ENCODE results near the gene ACACB.
A peak's percentile ranks its signal among the peaks of the same experiment; 100 is the strongest.

ACACB gene

DNA sequence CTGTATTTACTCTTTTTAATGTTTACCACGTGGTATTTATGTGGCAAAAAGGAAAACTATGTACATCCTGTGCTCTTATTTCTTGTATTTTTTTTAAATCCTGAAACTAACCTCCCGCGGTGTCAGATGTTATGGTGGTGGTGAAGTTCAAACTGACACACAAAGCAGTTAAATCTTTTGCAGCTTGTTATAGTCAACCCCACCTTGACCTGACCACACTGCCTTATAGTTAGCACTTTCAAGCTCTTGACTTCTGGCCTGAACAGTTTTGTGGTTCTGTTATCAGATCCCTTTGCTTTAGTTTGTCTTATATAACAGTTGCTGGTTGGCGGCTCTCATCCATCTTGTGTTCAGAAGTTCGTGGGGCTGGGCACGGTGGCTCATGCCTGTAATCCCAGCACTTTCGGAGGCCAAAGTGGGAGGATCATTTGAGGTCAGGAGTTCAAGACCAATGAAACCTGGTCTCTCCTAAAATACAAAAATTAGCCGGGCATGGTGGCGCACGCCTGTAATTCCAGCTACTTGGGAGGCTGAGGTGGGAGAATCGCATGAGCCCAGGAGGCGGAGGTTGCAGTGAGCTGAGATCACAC, 16.9 kb upstream of the ACACB start:
- no peak for DNase-seq (ENCODE audit: low read depth, low spot score)
- H3K9ac ChIP-seq (ENCODE audit: insufficient read length), result peak overlapping the region; percentile 79
- H3K36me3 ChIP-seq (ENCODE audit: insufficient read depth, low read length), result peaks cover 56% of the 10 kb centered on the region
- H3K27ac ChIP-seq, result no peak overlapping the region
- peak overlapping the region; percentile 87 for H3K4me3 ChIP-seq
- H3K9me3 ChIP-seq (ENCODE audit: low read depth, low read length), result no peaks in the 10 kb centered on the region
- TF ChIP-seq POLR2AphosphoS5 (IDR thresholded peaks at IDR 0.05; ENCODE audit: borderline replicate concordance, low read depth, low read length) (no peak), FOXP2 (optimal IDR thresholded peaks at IDR 0.05; ENCODE audit: control extremely low read depth, extremely low read length, insufficient read depth) (no peak), EZH2 (IDR thresholded peaks at IDR 0.05) (no peak)

DNA sequence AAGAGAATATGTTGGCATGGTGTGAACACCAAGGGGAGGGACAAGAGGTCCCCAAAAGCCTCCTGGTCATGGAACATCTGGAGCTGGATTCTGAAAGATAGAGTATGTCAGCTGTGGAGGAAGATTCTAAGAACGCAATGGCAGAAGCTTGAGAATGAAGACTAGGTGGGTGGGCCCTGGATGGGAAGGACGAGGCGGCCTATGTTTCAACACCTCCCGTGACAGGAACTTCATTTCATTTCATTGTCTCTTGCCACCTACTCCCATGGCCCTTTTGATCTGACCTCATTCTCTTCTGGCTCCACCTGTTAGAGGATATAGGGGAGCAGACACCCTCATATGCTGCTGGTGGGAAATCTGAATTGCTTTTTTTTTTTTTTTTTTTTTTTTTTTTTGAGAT, 15.6 kb upstream of the ACACB start:
- no peak for TF ChIP-seq FOXP2 (optimal IDR thresholded peaks at IDR 0.05; ENCODE audit: control extremely low read depth, extremely low read length, insufficient read depth)
- Histone ChIP-seq H3K4me3 (no peak overlapping the region), H3K9me3 (ENCODE audit: low read depth, low read length) (no peaks in the 10 kb centered on the region), H3K36me3 (ENCODE audit: insufficient read depth, low read length) (peaks cover 67% of the 10 kb centered on the region), H3K9ac (ENCODE audit: insufficient read length) (no peak overlapping the region), H3K27ac (no peak overlapping the region)
- no peak for DNase-seq (ENCODE audit: low read depth, low spot score)

DNA sequence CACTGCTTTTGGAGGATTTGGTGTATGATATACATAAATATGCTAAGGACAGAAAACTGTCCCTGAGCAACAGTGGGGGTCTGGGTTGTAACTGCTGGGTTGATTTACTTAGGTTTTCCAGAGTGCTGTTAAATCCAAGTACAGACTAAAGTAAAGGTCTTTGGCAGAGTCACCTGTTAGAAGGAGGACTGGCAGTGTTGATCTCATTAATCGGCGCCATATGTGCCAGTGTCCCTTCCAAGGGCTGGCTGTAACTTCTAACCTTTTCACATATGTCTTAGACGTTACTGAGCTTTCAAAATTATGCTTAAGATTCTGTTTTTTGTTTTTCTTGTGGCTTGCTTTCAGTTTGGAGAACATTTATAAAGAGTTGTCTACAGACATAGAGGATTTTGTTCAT, 13.9 kb upstream of the ACACB start:
- Histone ChIP-seq H3K9ac (ENCODE audit: insufficient read length) (no peak overlapping the region), H3K27ac (no peak overlapping the region), H3K4me3 (no peak overlapping the region), H3K9me3 (ENCODE audit: low read depth, low read length) (no peaks in the 10 kb centered on the region), H3K36me3 (ENCODE audit: insufficient read depth, low read length) (peaks cover 81% of the 10 kb centered on the region)
- DNase-seq (ENCODE audit: low read depth, low spot score), result no peak
- TF ChIP-seq EZH2 (IDR thresholded peaks at IDR 0.05) (no peak), POLR2AphosphoS5 (IDR thresholded peaks at IDR 0.05; ENCODE audit: borderline replicate concordance, low read depth, low read length) (no peak), FOXP2 (optimal IDR thresholded peaks at IDR 0.05; ENCODE audit: control extremely low read depth, extremely low read length, insufficient read depth) (no peak)

DNA sequence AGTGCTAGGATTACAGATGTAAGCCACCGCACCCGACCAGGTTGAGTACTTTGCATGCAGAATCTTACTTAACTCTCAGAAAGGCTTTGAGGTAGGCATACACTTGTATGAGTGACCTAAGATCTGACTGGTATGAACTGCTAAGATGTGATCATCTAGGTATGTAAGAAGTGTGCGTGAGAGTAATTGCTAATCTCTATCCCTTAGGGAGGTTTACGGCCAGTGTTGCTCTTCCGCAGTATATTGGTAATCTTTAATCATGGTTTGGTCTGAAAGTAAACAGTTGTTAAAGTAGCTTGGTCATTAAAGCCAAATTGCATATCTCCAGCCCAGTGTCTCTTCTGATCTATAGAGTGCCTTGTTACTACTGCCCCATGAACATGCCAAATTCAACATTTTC, 11.2 kb upstream of the ACACB start:
- H3K9me3 ChIP-seq (ENCODE audit: low read depth, low read length), result no peaks in the 10 kb centered on the region
- H3K27ac ChIP-seq, result no peak overlapping the region
- TF ChIP-seq EZH2 (IDR thresholded peaks at IDR 0.05), result no peak
- no peak for TF ChIP-seq FOXP2 (optimal IDR thresholded peaks at IDR 0.05; ENCODE audit: control extremely low read depth, extremely low read length, insufficient read depth)
- TF ChIP-seq POLR2AphosphoS5 (IDR thresholded peaks at IDR 0.05; ENCODE audit: borderline replicate concordance, low read depth, low read length), result no peak
- no peak for DNase-seq (ENCODE audit: low read depth, low spot score)
- H3K9ac ChIP-seq (ENCODE audit: insufficient read length), result no peak overlapping the region
- H3K4me3 ChIP-seq, result no peak overlapping the region
- peaks cover 84% of the 10 kb centered on the region for H3K36me3 ChIP-seq (ENCODE audit: insufficient read depth, low read length)

DNA sequence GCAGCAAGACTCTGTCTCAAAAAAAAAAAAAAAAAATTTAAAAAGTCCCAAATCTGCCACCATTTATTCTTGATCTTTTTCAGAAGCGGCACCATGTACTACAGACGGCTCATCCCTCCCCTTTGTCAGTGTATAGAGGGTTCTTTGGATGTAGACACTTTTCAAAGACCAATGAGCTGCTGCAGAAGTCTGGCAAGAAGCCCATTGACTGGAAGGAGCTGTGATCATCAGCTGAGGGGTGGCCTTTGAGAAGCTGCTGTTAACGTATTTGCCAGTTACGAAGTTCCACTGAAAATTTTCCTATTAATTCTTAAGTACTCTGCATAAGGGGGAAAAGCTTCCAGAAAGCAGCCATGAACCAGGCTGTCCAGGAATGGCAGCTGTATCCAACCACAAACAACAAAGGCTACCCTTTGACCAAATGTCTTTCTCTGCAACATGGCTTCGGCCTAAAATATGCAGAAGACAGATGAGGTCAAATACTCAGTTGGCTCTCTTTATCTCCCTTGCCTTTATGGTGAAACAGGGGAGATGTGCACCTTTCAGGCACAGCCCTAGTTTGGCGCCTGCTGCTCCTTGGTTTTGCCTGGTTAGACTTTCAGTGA, 6.5 kb upstream of the ACACB start:
- Histone ChIP-seq H3K36me3 (ENCODE audit: insufficient read depth, low read length) (peaks cover 46% of the 10 kb centered on the region), H3K9ac (ENCODE audit: insufficient read length) (no peak overlapping the region), H3K27ac (peak overlapping the region; percentile 78), H3K9me3 (ENCODE audit: low read depth, low read length) (no peaks in the 10 kb centered on the region), H3K4me3 (no peak overlapping the region)
- DNase-seq (ENCODE audit: low read depth, low spot score), result no peak
- no peak for TF ChIP-seq EZH2 (IDR thresholded peaks at IDR 0.05)
- no peak for TF ChIP-seq FOXP2 (optimal IDR thresholded peaks at IDR 0.05; ENCODE audit: control extremely low read depth, extremely low read length, insufficient read depth)
- TF ChIP-seq POLR2AphosphoS5 (IDR thresholded peaks at IDR 0.05; ENCODE audit: borderline replicate concordance, low read depth, low read length), result no peak

DNA sequence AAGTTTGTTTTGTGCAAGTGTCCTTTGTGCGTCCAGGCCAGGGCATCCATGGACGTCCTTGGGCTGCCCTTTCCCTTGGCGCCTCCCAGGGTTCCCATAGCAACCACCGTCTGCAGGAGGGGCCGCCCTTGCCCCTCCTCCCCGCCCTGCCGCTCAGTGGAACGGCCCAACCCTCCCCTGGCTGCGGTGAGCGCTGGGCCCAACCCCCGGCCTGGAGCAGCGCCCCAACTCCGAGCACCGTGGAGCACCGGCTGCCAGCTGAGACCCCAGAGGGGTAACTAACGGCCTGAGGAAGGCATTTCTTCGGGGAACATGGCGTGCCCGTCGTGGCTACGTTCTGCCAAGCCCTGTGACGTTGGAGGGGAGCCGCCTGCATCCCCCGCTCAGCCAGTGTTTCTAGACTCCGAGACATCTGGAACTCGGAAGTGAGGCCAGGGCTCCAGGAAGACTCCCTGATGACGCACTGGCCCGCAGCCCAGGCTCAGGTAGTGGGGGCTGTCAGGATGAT, 5.3 kb upstream of the ACACB start:
- Histone ChIP-seq H3K9me3 (ENCODE audit: low read depth, low read length) (no peaks in the 10 kb centered on the region), H3K27ac (peak overlapping the region; percentile 78), H3K9ac (ENCODE audit: insufficient read length) (peak overlapping the region; percentile 56), H3K36me3 (ENCODE audit: insufficient read depth, low read length) (peaks cover 35% of the 10 kb centered on the region), H3K4me3 (peak overlapping the region; percentile 85)
- DNase-seq (ENCODE audit: low read depth, low spot score), result no peak
- peak; percentile 67; the same call in 1 of the 2 replicates for TF ChIP-seq POLR2AphosphoS5 (IDR thresholded peaks at IDR 0.05; ENCODE audit: borderline replicate concordance, low read depth, low read length)
- TF ChIP-seq EZH2 (IDR thresholded peaks at IDR 0.05), result no peak

DNA sequence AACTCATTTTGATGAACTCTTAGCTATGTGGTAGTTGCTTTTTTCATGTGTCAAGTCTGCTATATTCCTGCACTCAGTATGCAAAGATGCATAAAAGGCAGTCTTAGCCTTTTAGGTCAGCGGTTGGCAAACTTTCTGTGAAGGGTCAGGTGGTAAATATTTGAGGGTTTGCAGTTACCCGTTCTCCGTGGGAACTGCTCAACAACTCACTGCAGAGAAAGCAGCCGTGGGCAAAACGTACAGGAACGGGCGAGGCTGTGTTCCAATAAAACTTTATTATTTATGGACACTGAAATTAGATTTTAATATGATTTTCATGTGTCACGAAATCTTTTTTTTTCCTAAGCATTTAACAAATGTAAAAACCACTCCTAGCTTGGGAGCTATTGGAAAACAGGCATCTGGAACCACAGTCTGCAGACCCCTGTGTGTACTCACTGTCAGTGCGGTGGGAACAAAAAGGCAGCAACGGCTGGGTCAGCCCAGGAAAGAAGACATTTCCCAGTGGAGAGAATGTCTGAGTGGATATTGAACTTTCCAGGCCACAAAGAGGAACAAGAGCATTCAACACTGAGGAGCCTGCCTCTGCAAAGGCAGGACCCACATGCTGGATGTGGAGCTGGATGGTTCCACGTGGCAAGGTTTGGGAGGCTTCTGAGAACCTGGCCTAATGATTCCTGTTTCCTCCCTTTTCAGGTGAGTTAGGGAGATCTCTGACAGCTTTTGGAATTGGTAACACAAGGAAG, 3.5 kb upstream of the ACACB start:
- no peak overlapping the region for H3K9ac ChIP-seq (ENCODE audit: insufficient read length)
- DNase-seq (ENCODE audit: low read depth, low spot score), result no peak
- no peaks in the 10 kb centered on the region for H3K9me3 ChIP-seq (ENCODE audit: low read depth, low read length)
- peak overlapping the region; percentile 52 for H3K4me3 ChIP-seq
- H3K36me3 ChIP-seq (ENCODE audit: insufficient read depth, low read length), result peaks cover 20% of the 10 kb centered on the region
- peak overlapping the region; percentile 47 for H3K27ac ChIP-seq
- no peak for TF ChIP-seq EZH2 (IDR thresholded peaks at IDR 0.05)
- TF ChIP-seq POLR2AphosphoS5 (IDR thresholded peaks at IDR 0.05; ENCODE audit: borderline replicate concordance, low read depth, low read length), result no peak
- no peak for TF ChIP-seq FOXP2 (optimal IDR thresholded peaks at IDR 0.05; ENCODE audit: control extremely low read depth, extremely low read length, insufficient read depth)

DNA sequence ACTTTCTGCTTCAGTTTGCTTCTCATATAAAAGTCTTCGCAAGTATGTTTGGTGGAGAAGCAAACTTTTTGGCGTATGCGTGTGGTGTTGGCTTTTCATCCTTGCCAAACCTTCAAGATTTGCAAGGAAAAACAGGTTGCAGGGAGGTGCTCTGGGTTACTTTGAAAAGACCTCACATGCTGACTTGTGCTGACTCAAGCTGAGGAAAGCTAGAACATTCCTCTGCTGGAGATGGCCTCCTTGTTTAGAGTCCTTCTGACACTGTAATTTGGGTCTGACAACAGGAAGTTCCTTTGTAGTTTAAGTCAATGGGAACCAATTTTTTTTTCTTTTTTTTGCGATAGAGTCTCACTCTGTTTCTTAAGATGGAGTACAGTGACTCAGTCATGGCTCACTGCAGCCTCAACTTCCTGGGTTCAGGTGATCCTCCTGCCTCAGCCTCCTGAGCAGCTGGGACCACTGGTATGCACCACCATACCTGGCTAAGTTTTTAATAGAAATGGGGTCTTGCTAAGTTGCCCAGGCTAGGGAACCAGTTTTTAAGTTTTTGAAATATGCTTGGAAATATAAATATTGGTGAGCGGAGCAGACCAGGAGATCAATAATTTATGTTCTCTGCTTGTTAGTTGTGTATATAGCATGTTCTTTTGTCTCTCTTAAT, 2.6 kb upstream of the ACACB start:
- no peak for TF ChIP-seq EZH2 (IDR thresholded peaks at IDR 0.05)
- no peak for TF ChIP-seq POLR2AphosphoS5 (IDR thresholded peaks at IDR 0.05; ENCODE audit: borderline replicate concordance, low read depth, low read length)
- TF ChIP-seq FOXP2 (optimal IDR thresholded peaks at IDR 0.05; ENCODE audit: control extremely low read depth, extremely low read length, insufficient read depth), result no peak
- Histone ChIP-seq H3K4me3 (peak overlapping the region; percentile 52), H3K9me3 (ENCODE audit: low read depth, low read length) (no peaks in the 10 kb centered on the region), H3K36me3 (ENCODE audit: insufficient read depth, low read length) (peaks cover 12% of the 10 kb centered on the region; the same call in 1 of the 2 replicates), H3K9ac (ENCODE audit: insufficient read length) (no peak overlapping the region), H3K27ac (peak overlapping the region; percentile 47)
- no peak for DNase-seq (ENCODE audit: low read depth, low spot score)
